ENCODE data around the gene STAT5B.

Gene STAT5B

GRCh38 chr17:42203354-42203753 is 72.8 kb downstream of the STAT5B start:
- H3F3A ChIP-seq (ENCODE audit: insufficient read depth) = no peaks in the 10 kb centered on the region
- no peaks in the 10 kb centered on the region for H3K36me3 ChIP-seq (ENCODE audit: low read length)
- no peaks in the 10 kb centered on the region for H4K20me1 ChIP-seq (ENCODE audit: low read depth, low read length)
- no peak overlapping the region for H3K4me2 ChIP-seq (ENCODE audit: low read depth, low read length, poor library complexity, severe bottlenecking)
- no peak overlapping the region for H2AFZ ChIP-seq (ENCODE audit: low read depth, low read length, severe bottlenecking)
- H3K9me3 ChIP-seq (ENCODE audit: insufficient read depth, low read length) = no peaks in the 10 kb centered on the region
- no peaks in the 10 kb centered on the region for H3K79me2 ChIP-seq (ENCODE audit: insufficient read depth, low read length)
- no peaks in the 10 kb centered on the region for H3K9me2 ChIP-seq (replicated peaks; ENCODE audit: insufficient read depth, low read length)
- no peak overlapping the region for H3K9ac ChIP-seq (ENCODE audit: low read length)
- no peaks in the 10 kb centered on the region for H3K27me3 ChIP-seq (ENCODE audit: low read length)
- H3K27ac ChIP-seq (ENCODE audit: low read depth, low read length) = no peak overlapping the region
- TF ChIP-seq EZH2phosphoT487 (conservative IDR thresholded peaks at IDR 0.05; ENCODE audit: low read length) = no peak
- no peak for TF ChIP-seq CTCF (IDR thresholded peaks at IDR 0.05; ENCODE audit: insufficient read depth, low read length, poor library complexity, severe bottlenecking)
- no peak overlapping the region for H3K4me3 ChIP-seq (ENCODE audit: insufficient read depth, low read length, poor library complexity, severe bottlenecking)

GRCh38 chr17:42202696-42203095 is 73.5 kb downstream of the STAT5B start:
- Histone ChIP-seq H3F3A (ENCODE audit: insufficient read depth) (no peaks in the 10 kb centered on the region), H4K20me1 (ENCODE audit: low read depth, low read length) (no peaks in the 10 kb centered on the region), H3K9me2 (replicated peaks; ENCODE audit: insufficient read depth, low read length) (no peaks in the 10 kb centered on the region), H3K4me2 (ENCODE audit: low read depth, low read length, poor library complexity, severe bottlenecking) (no peak overlapping the region), H3K4me3 (ENCODE audit: insufficient read depth, low read length, poor library complexity, severe bottlenecking) (no peak overlapping the region), H3K27ac (ENCODE audit: low read depth, low read length) (no peak overlapping the region), H3K9ac (ENCODE audit: low read length) (no peak overlapping the region), H3K27me3 (ENCODE audit: low read length) (no peaks in the 10 kb centered on the region), H3K9me3 (ENCODE audit: insufficient read depth, low read length) (no peaks in the 10 kb centered on the region), H2AFZ (ENCODE audit: low read depth, low read length, severe bottlenecking) (no peak overlapping the region), H3K79me2 (ENCODE audit: insufficient read depth, low read length) (no peaks in the 10 kb centered on the region), H3K36me3 (ENCODE audit: low read length) (no peaks in the 10 kb centered on the region)
- TF ChIP-seq CTCF (IDR thresholded peaks at IDR 0.05; ENCODE audit: insufficient read depth, low read length, poor library complexity, severe bottlenecking) = no peak
- no peak for TF ChIP-seq EZH2phosphoT487 (conservative IDR thresholded peaks at IDR 0.05; ENCODE audit: low read length)

GRCh38 chr17:42202159-42202558 is 74.0 kb downstream of the STAT5B start:
- Histone ChIP-seq H3K27me3 (ENCODE audit: low read length) (no peaks in the 10 kb centered on the region), H4K20me1 (ENCODE audit: low read depth, low read length) (no peaks in the 10 kb centered on the region), H3K27ac (ENCODE audit: low read depth, low read length) (no peak overlapping the region), H3K4me2 (ENCODE audit: low read depth, low read length, poor library complexity, severe bottlenecking) (no peak overlapping the region), H2AFZ (ENCODE audit: low read depth, low read length, severe bottlenecking) (no peak overlapping the region), H3F3A (ENCODE audit: insufficient read depth) (no peaks in the 10 kb centered on the region), H3K9me3 (ENCODE audit: insufficient read depth, low read length) (no peaks in the 10 kb centered on the region), H3K79me2 (ENCODE audit: insufficient read depth, low read length) (no peaks in the 10 kb centered on the region), H3K4me3 (ENCODE audit: insufficient read depth, low read length, poor library complexity, severe bottlenecking) (no peak overlapping the region), H3K36me3 (ENCODE audit: low read length) (no peaks in the 10 kb centered on the region), H3K9me2 (replicated peaks; ENCODE audit: insufficient read depth, low read length) (no peaks in the 10 kb centered on the region), H3K9ac (ENCODE audit: low read length) (no peak overlapping the region)
- no peak for TF ChIP-seq CTCF (IDR thresholded peaks at IDR 0.05; ENCODE audit: insufficient read depth, low read length, poor library complexity, severe bottlenecking)

GRCh38 chr17:42201458-42201772 is 74.8 kb downstream of the STAT5B start:
- H3K4me2 ChIP-seq (ENCODE audit: low read depth, low read length, poor library complexity, severe bottlenecking) = no peak overlapping the region

More at GRCh38 chr17:42201458-42201772, 74.8 kb downstream of the STAT5B start:
- Histone ChIP-seq H3K27me3 (ENCODE audit: low read length) (no peaks in the 10 kb centered on the region), H2AFZ (ENCODE audit: low read depth, low read length, severe bottlenecking) (no peak overlapping the region), H3K9me3 (ENCODE audit: insufficient read depth, low read length) (no peaks in the 10 kb centered on the region), H3K9me2 (replicated peaks; ENCODE audit: insufficient read depth, low read length) (no peaks in the 10 kb centered on the region), H3K27ac (ENCODE audit: low read depth, low read length) (no peak overlapping the region), H3K4me3 (ENCODE audit: insufficient read depth, low read length, poor library complexity, severe bottlenecking) (no peak overlapping the region), H3K9ac (ENCODE audit: low read length) (no peak overlapping the region), H3K36me3 (ENCODE audit: low read length) (no peaks in the 10 kb centered on the region), H3F3A (ENCODE audit: insufficient read depth) (no peaks in the 10 kb centered on the region), H3K79me2 (ENCODE audit: insufficient read depth, low read length) (no peaks in the 10 kb centered on the region), H4K20me1 (ENCODE audit: low read depth, low read length) (no peaks in the 10 kb centered on the region)
- TF ChIP-seq CTCF (IDR thresholded peaks at IDR 0.05; ENCODE audit: insufficient read depth, low read length, poor library complexity, severe bottlenecking) (no peak), EZH2phosphoT487 (conservative IDR thresholded peaks at IDR 0.05; ENCODE audit: low read length) (no peak)
